Measurements from ENCODE around the gene DMBT1.

DNA sequence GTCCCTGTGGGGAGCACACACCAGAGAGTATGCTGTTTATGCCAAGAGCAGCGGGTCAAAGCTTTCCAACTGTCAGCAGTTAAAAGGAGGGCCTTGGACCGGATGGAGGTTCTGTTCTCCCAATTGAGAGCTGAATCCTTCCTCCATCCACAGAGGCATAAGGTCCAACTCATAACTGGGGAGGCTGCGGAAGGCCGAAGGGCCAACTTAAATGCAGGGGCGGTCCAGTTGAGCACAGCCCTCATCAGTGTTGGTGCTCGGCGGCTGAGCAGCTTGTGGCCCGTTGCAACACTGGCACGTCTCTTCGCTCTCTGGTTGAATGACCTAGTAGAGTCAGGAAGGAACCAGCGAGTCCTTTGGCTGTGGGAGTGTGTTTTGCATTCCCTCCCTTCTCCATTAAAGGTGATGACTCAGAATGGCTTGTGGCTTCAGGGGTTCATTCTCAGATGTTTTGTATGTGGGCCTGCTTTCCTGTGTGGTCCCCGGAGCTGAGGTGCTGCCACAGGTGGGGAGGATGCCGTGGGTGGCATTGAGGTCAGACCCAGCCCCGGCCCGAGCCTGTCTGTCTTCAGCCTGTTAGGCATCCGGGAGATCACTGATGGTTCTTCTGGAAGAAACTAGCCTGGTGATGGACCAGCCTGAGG is 44.8 kb upstream of the DMBT1 start:
- TF ChIP-seq, protein P1, sequence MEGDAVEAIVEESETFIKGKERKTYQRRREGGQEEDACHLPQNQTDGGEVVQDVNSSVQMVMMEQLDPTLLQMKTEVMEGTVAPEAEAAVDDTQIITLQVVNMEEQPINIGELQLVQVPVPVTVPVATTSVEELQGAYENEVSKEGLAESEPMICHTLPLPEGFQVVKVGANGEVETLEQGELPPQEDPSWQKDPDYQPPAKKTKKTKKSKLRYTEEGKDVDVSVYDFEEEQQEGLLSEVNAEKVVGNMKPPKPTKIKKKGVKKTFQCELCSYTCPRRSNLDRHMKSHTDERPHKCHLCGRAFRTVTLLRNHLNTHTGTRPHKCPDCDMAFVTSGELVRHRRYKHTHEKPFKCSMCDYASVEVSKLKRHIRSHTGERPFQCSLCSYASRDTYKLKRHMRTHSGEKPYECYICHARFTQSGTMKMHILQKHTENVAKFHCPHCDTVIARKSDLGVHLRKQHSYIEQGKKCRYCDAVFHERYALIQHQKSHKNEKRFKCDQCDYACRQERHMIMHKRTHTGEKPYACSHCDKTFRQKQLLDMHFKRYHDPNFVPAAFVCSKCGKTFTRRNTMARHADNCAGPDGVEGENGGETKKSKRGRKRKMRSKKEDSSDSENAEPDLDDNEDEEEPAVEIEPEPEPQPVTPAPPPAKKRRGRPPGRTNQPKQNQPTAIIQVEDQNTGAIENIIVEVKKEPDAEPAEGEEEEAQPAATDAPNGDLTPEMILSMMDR (IDR thresholded peaks at IDR 0.05; ENCODE audit: insufficient read depth, low read depth, low read length): no peak
- TF ChIP-seq EZH2 (IDR thresholded peaks at IDR 0.05; ENCODE audit: insufficient read depth, low read length): no peak
